ENCODE measurements around the gene NCAM1. TPM values are rescaled to one million over a fixed set of nuclear protein-coding genes. Genes with fewer than 3 reads are reported as not detected.

NCAM1 gene
- total and polyA plus RNA-seq, 2 of the 13 experiments (the other 11 are each of a cell fraction or from before 2014, with no cell fraction given): 0.05 TPM; not detected in 1

- TF ChIP-seq HNF1A (IDR thresholded peaks at IDR 0.05; ENCODE audit: low read depth) (no peak), HNF1A (CRISPR knock-in tag; IDR thresholded peaks at IDR 0.05; ENCODE audit: borderline replicate concordance) (no peak)
Observed at GRCh38 chr11:113305440-113306336, 344.5 kb downstream of the NCAM1 start (continued).

GRCh38 chr11:113308601-113309000 is 347.4 kb downstream of the NCAM1 start:
- ChIA-PET POLR2A (no interaction called here), CTCF (ENCODE audit: low intra/inter-chr PET ratio, low total read pairs) (no interaction called here)
- WGBS (ENCODE audit: low lambda C conversion rate): 2% methylated on average over 2 of the region's 2 CpGs
- Histone ChIP-seq H3K36me3 (replicated peaks in 1 of 2; ENCODE audit: control insufficient read depth in 1 of 2, insufficient read depth in 2 of 2, low read length in 2 of 2) (no peaks in the 10 kb centered on the region), H3K9me3 (ENCODE audit: low read length) (no peaks in the 10 kb centered on the region), H3K4me1 (ENCODE audit: insufficient read depth, low read length) (peaks cover under 1% of the 10 kb centered on the region; the same call in 1 of the 2 replicates), H3K4me2 (ENCODE audit: low read depth, low read length) (no peak overlapping the region), H3K79me2 (ENCODE audit: insufficient read depth, low read length) (no peaks in the 10 kb centered on the region), H2AFZ (ENCODE audit: low read length) (no peak overlapping the region), H4K20me1 (ENCODE audit: insufficient read depth, low read length) (no peaks in the 10 kb centered on the region), H3K27me3 (ENCODE audit: control insufficient read depth in 1 of 2, insufficient read depth in 2 of 2, low read length in 2 of 2) (no peaks in the 10 kb centered on the region), H3K9ac (ENCODE audit: insufficient read depth, low read depth, low read length) (no peak overlapping the region), H3K4me3 (replicated peaks in 1 of 3; ENCODE audit: insufficient read depth in 1 of 3, low read depth in 2 of 3, low read length in 3 of 3) (no peak overlapping the region), H3K27ac (ENCODE audit: extremely low read length, insufficient read depth, low read length) (no peak overlapping the region)
- in situ Hi-C loops (cut with HindIII; ENCODE audit: extremely low pct_ligation_motif_present, low pct_unique_long_range_greater_than_20kb) (loop anchor here (5.0 kb wide), 2 partner anchors 224 to 424 kb away; no protein-coding TSS in a partner anchor), intact Hi-C loops (cut with micrococcal nuclease; ENCODE audit: unreplicated experiment) (no loop called here)
- BruUV-seq (replicated peaks): no TSS peak
- FAIRE-seq: no peak
- DNase-seq (ENCODE audit: low spot score): no peak
- ATAC-seq: no peak
- TF ChIP-seq SKIL (CRISPR knock-in tag; IDR thresholded peaks at IDR 0.05; ENCODE audit: borderline replicate concordance): no peak
- no peak for TF ChIP-seq MLXIP (CRISPR knock-in tag; IDR thresholded peaks at IDR 0.05; ENCODE audit: borderline replicate concordance)
- TF ChIP-seq ZNF562 (CRISPR knock-in tag; IDR thresholded peaks at IDR 0.05; ENCODE audit: borderline replicate concordance): no peak
- no peak for TF ChIP-seq TFDP2 (CRISPR knock-in tag; IDR thresholded peaks at IDR 0.05)
- no peak for TF ChIP-seq ATF4 (CRISPR knock-in tag; IDR thresholded peaks at IDR 0.05)
